Right atrium auricular region (tissue), 2 donors: ENCODE results near the gene GRAMD4. TPM values are rescaled to one million over a fixed set of nuclear protein-coding genes. Genes with fewer than 3 reads are reported as not detected.

ENCODE experiments used
- DNase-seq: peaks from one replicate; pipeline ENCODE4 v3.0.0-alpha.2; 2019; ENCODE audit warnings: low spot score
- H3K27ac ChIP-seq, 2 donors: fragments of 200-600 bp; sonication (generic); 1 replicate in 1 of 2; 2 replicates in 1 of 2; pipeline ENCODE4 v1.5.1; 2016 to 2019
- H3K27me3 ChIP-seq, 2 donors: fragments of 200-600 bp; sonication (generic); one replicate each; pipeline versions ENCODE4 v1.5.1 to v1.6.0; 2017 to 2019
- H3K36me3 ChIP-seq: fragments of 200-600 bp; sonication (generic); one replicate; pipeline ENCODE4 v1.5.1; 2016
- H3K4me1 ChIP-seq, 2 donors: fragments of 200-600 bp; sonication (generic); one replicate each; pipeline versions ENCODE4 v1.5.1 to v1.6.0; 2017 to 2019
- H3K4me3 ChIP-seq, 2 donors: fragments of 200-600 bp; sonication (generic); 1 replicate in 1 of 2; 2 replicates in 1 of 2; pipeline ENCODE4 v1.5.1; 2017 to 2019; ENCODE audit warnings: mild to moderate bottlenecking in 1 of 2, moderate library complexity in 1 of 2
- H3K9me3 ChIP-seq, 2 donors: fragments of 200-600 bp; sonication (generic); one replicate each; pipeline ENCODE4 v1.5.1; 2019
- CTCF ChIP-seq, 2 donors: fragments of 200-600 bp; sonication (generic); IDR thresholded peaks; one replicate each; pipeline ENCODE4 v1.5.1; 2019; ENCODE audit warnings: antibody characterized with exemption in 2 of 2
- total RNA-seq, 2 donors: library from RNA; depleted of rRNA; stranded (reverse); fragments of >200 nt; gene quantifications; one replicate each; pipeline ENCODE4 v1.1.0, GENCODE V29; 2016

GRAMD4 gene
- total RNA-seq, 2 donors from 2014 or later, result 29.1 to 31.6 TPM

GRCh38 chr22:46625843-46626349 lies 5.7 kb downstream of the GRAMD4 start:
- TF ChIP-seq CTCF (IDR thresholded peaks at IDR 0.05), result no peak
- no peak for DNase-seq
- Histone ChIP-seq H3K9me3 (no peaks in the 10 kb centered on the region), H3K36me3 (peaks cover 13% of the 10 kb centered on the region), H3K4me1 (peaks cover 0 to 47% of the 10 kb centered on the region in 2 donors), H3K4me3 (no peak overlapping the region), H3K27me3 (no peaks in the 10 kb centered on the region), H3K27ac (no peak overlapping the region)

GRCh38 chr22:46626356-46626755 lies 6.2 kb downstream of the GRAMD4 start:
- no peaks in the 10 kb centered on the region for H3K27me3 ChIP-seq
- peaks cover 0 to 42% of the 10 kb centered on the region in 2 donors for H3K4me1 ChIP-seq
- peaks cover 13% of the 10 kb centered on the region for H3K36me3 ChIP-seq
- no peak overlapping the region for H3K27ac ChIP-seq
- no peak for DNase-seq
- H3K9me3 ChIP-seq, result no peaks in the 10 kb centered on the region
- H3K4me3 ChIP-seq, result no peak overlapping the region
- no peak for TF ChIP-seq CTCF (IDR thresholded peaks at IDR 0.05)

- H3K27ac ChIP-seq, result no peak overlapping the region
Measured at GRCh38 chr22:46626911-46627805, 7.0 kb downstream of the GRAMD4 start.

GRCh38 chr22:46627806-46628482 lies 7.8 kb downstream of the GRAMD4 start:
- DNase-seq, result no peak
- H3K27me3 ChIP-seq, result no peaks in the 10 kb centered on the region
- no peak overlapping the region for H3K4me3 ChIP-seq
- H3K9me3 ChIP-seq, result no peaks in the 10 kb centered on the region
- H3K27ac ChIP-seq, result no peak overlapping the region
- H3K4me1 ChIP-seq, result peaks cover 0 to 32% of the 10 kb centered on the region in 2 donors
- no peak for TF ChIP-seq CTCF (IDR thresholded peaks at IDR 0.05)
- peaks cover 13% of the 10 kb centered on the region for H3K36me3 ChIP-seq

More at GRCh38 chr22:46626911-46627805, 7.0 kb downstream of the GRAMD4 start:
- H3K4me1 ChIP-seq, result peaks cover 0 to 36% of the 10 kb centered on the region in 2 donors
- no peaks in the 10 kb centered on the region for H3K9me3 ChIP-seq
- H3K4me3 ChIP-seq, result no peak overlapping the region
- H3K27me3 ChIP-seq, result no peaks in the 10 kb centered on the region
- TF ChIP-seq CTCF (IDR thresholded peaks at IDR 0.05), result no peak
- no peak for DNase-seq
- H3K36me3 ChIP-seq, result peaks cover 13% of the 10 kb centered on the region

- H3K4me1 ChIP-seq, result peaks cover 0 to 37% of the 10 kb centered on the region in 2 donors
Measured at GRCh38 chr22:46628756-46629155, 8.6 kb downstream of the GRAMD4 start.

More at GRCh38 chr22:46628756-46629155, 8.6 kb downstream of the GRAMD4 start:
- TF ChIP-seq CTCF (IDR thresholded peaks at IDR 0.05), result no peak
- no peak for DNase-seq
- no peak overlapping the region for H3K27ac ChIP-seq
- H3K4me3 ChIP-seq, result no peak overlapping the region
- peaks cover 13% of the 10 kb centered on the region for H3K36me3 ChIP-seq
- no peaks in the 10 kb centered on the region for H3K27me3 ChIP-seq
- H3K9me3 ChIP-seq, result no peaks in the 10 kb centered on the region
